Epithelial cell of prostate (primary cell): Measurements from ENCODE around the gene RNF215.

Experiments used
- DNase-seq: peaks from one replicate; pipeline ENCODE4 v3.0.0-alpha.2; 2011; ENCODE audit warnings: low read depth, low spot score
- H3K27ac ChIP-seq: fragments of 450-650 bp; 2 replicates; pipeline ENCODE4 v1.5.1; 2017; ENCODE audit warnings: mild to moderate bottlenecking

RNF215 gene

GRCh38 chr22:30386960-30387827, at the start of gene RNF215:
Gene RNF215 (minus strand): TSS chr22:30387411. CDS start chr22:30387313, 98 bp downstream.
- H3K27ac ChIP-seq, result peak within 1 kb of the TSS; percentile 26

GRCh38 chr22:30436196-30436595, 49.0 kb upstream of the RNF215 start:
- no peak for DNase-seq
- peak overlapping the region; percentile 22 for H3K27ac ChIP-seq

More at GRCh38 chr22:30386960-30387827, at the start of gene RNF215:
- no peak for DNase-seq

GRCh38 chr22:30435674-30436126, 48.5 kb upstream of the RNF215 start:
- H3K27ac ChIP-seq, result peak overlapping the region; percentile 22

GRCh38 chr22:30434843-30435242, 47.6 kb upstream of the RNF215 start:
- no peak for DNase-seq
- no peak overlapping the region for H3K27ac ChIP-seq

More at GRCh38 chr22:30435674-30436126, 48.5 kb upstream of the RNF215 start:
- no peak for DNase-seq

GRCh38 chr22:30433773-30434172, 46.6 kb upstream of the RNF215 start:
- no peak for DNase-seq
- H3K27ac ChIP-seq, result no peak overlapping the region

GRCh38 chr22:30433227-30433626, 46.0 kb upstream of the RNF215 start:
- H3K27ac ChIP-seq, result no peak overlapping the region
- DNase-seq, result no peak

GRCh38 chr22:30432520-30432919, 45.3 kb upstream of the RNF215 start:
- H3K27ac ChIP-seq, result no peak overlapping the region

GRCh38 chr22:30432096-30432495, 44.9 kb upstream of the RNF215 start:
- DNase-seq, result no peak
- H3K27ac ChIP-seq, result no peak overlapping the region

More at GRCh38 chr22:30432520-30432919, 45.3 kb upstream of the RNF215 start:
- no peak for DNase-seq

- DNase-seq, result no peak
These were observed 43.7 kb upstream of the RNF215 start for GRCh38 chr22:30430933-30431332.

GRCh38 chr22:30429887-30430286, 42.7 kb upstream of the RNF215 start:
- H3K27ac ChIP-seq, result no peak overlapping the region
- no peak for DNase-seq

More at GRCh38 chr22:30430933-30431332, 43.7 kb upstream of the RNF215 start:
- no peak overlapping the region for H3K27ac ChIP-seq

- no peak overlapping the region for H3K27ac ChIP-seq
- DNase-seq, result no peak
These were observed 40.7 kb upstream of the RNF215 start for GRCh38 chr22:30427871-30428270.

- H3K27ac ChIP-seq, result peak overlapping the region; percentile 99
- no peak for DNase-seq
These were observed 39.5 kb upstream of the RNF215 start for GRCh38 chr22:30426388-30427353.

- DNase-seq, result no peak
These were observed 38.6 kb upstream of the RNF215 start, which contains the start of gene MTFP1 for GRCh38 chr22:30425616-30426387. Gene MTFP1 (plus strand): TSS chr22:30425768. CDS start chr22:30425880, 112 bp downstream.

GRCh38 chr22:30425327-30425615, 38.1 kb upstream of the RNF215 start:
- no peak for DNase-seq
- H3K27ac ChIP-seq, result peak overlapping the region; percentile 99

More at GRCh38 chr22:30425616-30426387, 38.6 kb upstream of the RNF215 start, which contains the start of gene MTFP1:
- peak within 1 kb of the TSS; percentile 99 for H3K27ac ChIP-seq

GRCh38 chr22:30424534-30425326, 37.5 kb upstream of the RNF215 start:
- DNase-seq, result no peak
- H3K27ac ChIP-seq, result peak overlapping the region; percentile 99

- H3K27ac ChIP-seq, result peak overlapping the region; percentile 99
- peak; percentile 97 for DNase-seq
These were observed 36.8 kb upstream of the RNF215 start for GRCh38 chr22:30423959-30424533.

GRCh38 chr22:30423301-30423958, 36.2 kb upstream of the RNF215 start:
- peak overlapping the region; percentile 99 for H3K27ac ChIP-seq
- DNase-seq, result no peak
